Sigmoid colon (tissue), 7 donors: Measurements from ENCODE around the gene HDAC4. TPM values are rescaled to one million over a fixed set of nuclear protein-coding genes. Genes with fewer than 3 reads are reported as not detected.

ENCODE experiments used
- DNase-seq: peaks from one replicate; pipeline ENCODE4 v3.0.0-alpha.2; 2019
- H3K27ac ChIP-seq, 4 donors: fragments of 200-600 bp; sonication (generic); one replicate each; pipeline ENCODE4 v1.5.1; 2016 to 2019; ENCODE audit warnings: mild to moderate bottlenecking in 1 of 4
- H3K27me3 ChIP-seq, 3 donors: fragments of 200-600 bp; sonication (generic); one replicate each; pipeline ENCODE4 v1.5.1; 2019; ENCODE audit warnings: mild to moderate bottlenecking in 1 of 3
- H3K36me3 ChIP-seq, 4 donors: fragments of 200-600 bp; sonication (generic); one replicate each; pipeline ENCODE4 v1.5.1; 2016 to 2019
- H3K4me1 ChIP-seq, 4 donors: fragments of 200-600 bp; sonication (generic); one replicate each; pipeline ENCODE4 v1.5.1; 2017 to 2019
- H3K4me3 ChIP-seq, 4 donors: fragments of 200-600 bp; sonication (generic); one replicate each; pipeline ENCODE4 v1.5.1; 2017 to 2019; ENCODE audit warnings: mild to moderate bottlenecking in 2 of 4, moderate library complexity in 1 of 4
- H3K9me3 ChIP-seq, 4 donors: fragments of 200-600 bp in 3 of 4; sonication (generic) in 3 of 4; one replicate each; pipeline versions ENCODE4 v1.5.1 to v1.6.1; 2013 to 2019
- EP300 ChIP-seq, 4 donors: sonication (generic); formaldehyde crosslinking; IDR thresholded peaks; one replicate each; pipeline ENCODE4 v1.6.1; 2017; ENCODE audit warnings: antibody characterized with exemption in 4 of 4
- POLR2A ChIP-seq, 2 donors: fragments of 450-650 bp; IDR thresholded peaks; one replicate each; pipeline ENCODE4 v1.6.1; 2016; ENCODE audit warnings: antibody characterized with exemption in 2 of 2, mild to moderate bottlenecking in 2 of 2, moderate library complexity in 2 of 2
- POLR2AphosphoS5 ChIP-seq, 4 donors: sonication (generic); formaldehyde crosslinking; IDR thresholded peaks; one replicate each; pipeline ENCODE4 v1.6.1; 2017; ENCODE audit warnings: antibody characterized with exemption in 4 of 4
- WGBS, 2 donors: extraction: QIAGEN DNeasy Blood & Tissue Kit; methylation state at CpG; one replicate each; pipeline ENCODE4 v1.1.7; 2013; 5-methylcytosine and 5-hydroxymethylcytosine counted together
- intact Hi-C: fragments of 100-400 bp; cut with DNase I; formaldehyde crosslinking; loops from one replicate; pipeline ENCODE4 v1.15.1; 2023
- polyA plus RNA-seq, 3 donors: library from polyadenylated mRNA; stranded (reverse); fragments of 200-250 nt; gene quantifications; one replicate each; pipeline ENCODE4 v1.2.3, GENCODE V29; 2013
- total RNA-seq, 4 donors: library from RNA; depleted of rRNA; stranded (reverse); fragments of >200 nt; gene quantifications; one replicate each; pipeline ENCODE4 v1.1.0, GENCODE V29; 2016
- TF ChIP-seq, protein P1 (sequence below), 4 experiments: fragments of 450-650 bp in 3 of 4; fragments of 200-600 bp in 1 of 4; IDR thresholded peaks; one replicate each; pipeline ENCODE4 v1.5.1; 2016 to 2019; ENCODE audit warnings: antibody characterized with exemption in 4 of 4, mild to moderate bottlenecking in 3 of 4, moderate library complexity in 2 of 4
- donor health status: healthy with polysubstance abuse.
- donor health status: Bipolar disorder and iron deficiency.
- donor health status: healthy.

HDAC4 gene
- total and polyA plus RNA-seq, 7 donors: 1.8 to 196 (median 77.0) TPM

DNA sequence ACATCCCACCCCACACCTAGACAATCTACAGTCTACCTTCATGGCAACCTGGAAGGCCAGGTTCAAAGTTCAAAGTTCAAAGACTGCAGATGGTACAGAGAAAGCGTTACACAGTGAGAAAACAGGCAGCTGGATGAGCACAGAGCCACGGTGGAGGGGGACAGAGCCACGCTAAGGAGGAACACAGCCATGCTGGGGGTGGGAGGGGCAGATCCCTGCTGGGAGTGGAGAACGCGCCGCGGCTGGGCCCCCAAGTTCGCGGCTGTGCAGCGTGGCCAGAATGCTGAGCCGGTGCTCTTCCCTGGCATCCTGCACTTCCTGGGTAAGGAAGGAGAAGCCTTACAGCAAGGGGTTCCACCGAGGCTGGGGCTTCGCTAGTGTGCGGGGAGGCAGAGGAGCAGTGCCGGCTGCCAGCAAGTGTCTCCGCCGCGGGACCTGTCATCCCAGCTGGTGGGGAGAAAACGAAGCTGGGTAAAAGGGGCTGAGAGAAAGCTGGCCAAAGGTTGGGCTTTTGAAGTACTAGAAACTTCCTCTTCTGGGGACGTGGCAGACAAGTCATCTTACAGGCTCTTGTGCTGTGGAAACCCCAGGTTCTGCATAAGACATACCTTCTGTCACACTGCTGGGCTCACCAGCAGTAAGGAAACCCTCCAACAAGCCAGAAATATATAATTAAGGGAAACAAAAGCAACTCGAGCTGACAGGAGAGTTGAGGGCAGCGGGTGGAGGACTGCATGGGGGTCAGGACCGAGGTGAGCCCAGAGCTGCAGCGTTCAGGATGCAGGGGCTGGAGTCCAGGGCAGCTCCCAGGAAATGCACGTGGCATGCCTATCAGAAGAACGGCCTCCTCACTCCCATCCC is 115.5 kb downstream of the HDAC4 start:
- Histone ChIP-seq H3K9me3 (no peaks in the 10 kb centered on the region), H3K27ac (peak overlapping the region; percentile 20 to 97 (median 90)), H3K36me3 (no peaks in the 10 kb centered on the region), H3K27me3 (no peaks in the 10 kb centered on the region), H3K4me1 (peaks cover 0 to 86% (median 80%) of the 10 kb centered on the region in 4 donors), H3K4me3 (peak overlapping the region in 3 of 4 donors; percentile 22 to 28 (median 27))
- peak; percentile 66 for DNase-seq
- WGBS, 2 donors: 15 to 17% methylated on average over 26 of the region's 26 CpGs
- intact Hi-C loops: no loop called here
- no peak for TF ChIP-seq POLR2A (IDR thresholded peaks at IDR 0.05)
- TF ChIP-seq POLR2AphosphoS5 (IDR thresholded peaks at IDR 0.05): peak in 2 of 4 donors; percentile 21

- no peaks in the 10 kb centered on the region for H3K27me3 ChIP-seq
- DNase-seq: peak; percentile 68
- WGBS, 2 donors: 91 to 93% methylated on average over 31 of the region's 31 CpGs
- peaks cover 0 to 86% (median 80%) of the 10 kb centered on the region in 4 donors for H3K4me1 ChIP-seq
- peak overlapping the region in 3 of 4 donors; percentile 83 to 97 (median 96) for H3K27ac ChIP-seq
- H3K9me3 ChIP-seq: no peaks in the 10 kb centered on the region
- no peak for TF ChIP-seq POLR2AphosphoS5 (IDR thresholded peaks at IDR 0.05)
- no peak for TF ChIP-seq EP300 (IDR thresholded peaks at IDR 0.05)
- TF ChIP-seq, protein P1, sequence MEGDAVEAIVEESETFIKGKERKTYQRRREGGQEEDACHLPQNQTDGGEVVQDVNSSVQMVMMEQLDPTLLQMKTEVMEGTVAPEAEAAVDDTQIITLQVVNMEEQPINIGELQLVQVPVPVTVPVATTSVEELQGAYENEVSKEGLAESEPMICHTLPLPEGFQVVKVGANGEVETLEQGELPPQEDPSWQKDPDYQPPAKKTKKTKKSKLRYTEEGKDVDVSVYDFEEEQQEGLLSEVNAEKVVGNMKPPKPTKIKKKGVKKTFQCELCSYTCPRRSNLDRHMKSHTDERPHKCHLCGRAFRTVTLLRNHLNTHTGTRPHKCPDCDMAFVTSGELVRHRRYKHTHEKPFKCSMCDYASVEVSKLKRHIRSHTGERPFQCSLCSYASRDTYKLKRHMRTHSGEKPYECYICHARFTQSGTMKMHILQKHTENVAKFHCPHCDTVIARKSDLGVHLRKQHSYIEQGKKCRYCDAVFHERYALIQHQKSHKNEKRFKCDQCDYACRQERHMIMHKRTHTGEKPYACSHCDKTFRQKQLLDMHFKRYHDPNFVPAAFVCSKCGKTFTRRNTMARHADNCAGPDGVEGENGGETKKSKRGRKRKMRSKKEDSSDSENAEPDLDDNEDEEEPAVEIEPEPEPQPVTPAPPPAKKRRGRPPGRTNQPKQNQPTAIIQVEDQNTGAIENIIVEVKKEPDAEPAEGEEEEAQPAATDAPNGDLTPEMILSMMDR (IDR thresholded peaks at IDR 0.05): no peak
- TF ChIP-seq POLR2A (IDR thresholded peaks at IDR 0.05): no peak
- no peaks in the 10 kb centered on the region for H3K36me3 ChIP-seq
- no peak overlapping the region for H3K4me3 ChIP-seq
- intact Hi-C loops: no loop called here
Observed at GRCh38 chr2:239283961-239284795, 116.6 kb downstream of the HDAC4 start.

- TF ChIP-seq POLR2AphosphoS5 (IDR thresholded peaks at IDR 0.05): no peak
- TF ChIP-seq POLR2A (IDR thresholded peaks at IDR 0.05): no peak
- no peak for TF ChIP-seq EP300 (IDR thresholded peaks at IDR 0.05)
- TF ChIP-seq, protein P1 (IDR thresholded peaks at IDR 0.05): no peak
- no peaks in the 10 kb centered on the region for H3K36me3 ChIP-seq
- no peaks in the 10 kb centered on the region for H3K9me3 ChIP-seq
- no peak for DNase-seq
- intact Hi-C loops: no loop called here
- no peaks in the 10 kb centered on the region for H3K27me3 ChIP-seq
- H3K4me1 ChIP-seq: peaks cover 0 to 86% (median 80%) of the 10 kb centered on the region in 4 donors
- 95 to 97% methylated on average over 29 of the region's 29 CpGs for WGBS, 2 donors
- peak overlapping the region in 3 of 4 donors; percentile 87 to 97 (median 96) for H3K27ac ChIP-seq
- no peak overlapping the region for H3K4me3 ChIP-seq
Observed at GRCh38 chr2:239283288-239283945, 117.4 kb downstream of the HDAC4 start.

DNA sequence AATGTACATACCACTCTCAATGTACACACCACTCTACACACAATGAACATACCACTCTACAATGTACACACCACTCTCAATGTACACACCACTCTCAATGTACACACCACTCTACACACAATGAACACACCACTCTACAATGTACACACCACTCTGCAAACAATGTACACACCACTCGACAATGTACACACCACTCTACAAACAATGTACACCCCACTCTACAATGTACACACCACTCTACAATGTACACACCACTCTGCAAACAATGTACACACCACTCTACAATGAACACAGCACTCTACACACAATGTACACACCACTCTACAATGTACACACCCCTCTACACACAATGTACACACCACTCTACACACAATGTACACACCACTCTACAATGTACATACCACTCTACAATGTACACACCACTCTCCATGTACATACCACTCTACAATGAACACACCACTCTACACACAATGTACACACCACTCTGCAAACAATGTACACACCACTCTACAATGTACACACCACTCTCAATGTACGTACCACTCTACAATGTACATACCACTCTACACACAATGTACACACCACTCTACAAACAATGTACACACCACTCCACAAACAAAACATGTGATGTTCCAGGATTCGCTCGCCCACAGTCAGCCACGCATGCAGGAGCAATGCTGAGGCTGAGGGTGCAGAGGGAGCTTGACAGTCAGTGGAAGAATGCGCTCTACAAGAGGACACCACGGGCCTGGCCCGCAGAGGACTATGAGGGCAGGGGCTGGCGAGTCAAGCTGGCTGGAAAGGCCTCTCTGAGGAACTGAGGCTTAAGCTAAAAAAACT is 118.2 kb downstream of the HDAC4 start:
- Histone ChIP-seq H3K27me3 (no peaks in the 10 kb centered on the region), H3K36me3 (no peaks in the 10 kb centered on the region), H3K9me3 (no peaks in the 10 kb centered on the region), H3K4me1 (peaks cover 0 to 86% (median 79%) of the 10 kb centered on the region in 4 donors), H3K27ac (peak overlapping the region in 3 of 4 donors; percentile 43 to 97 (median 87)), H3K4me3 (no peak overlapping the region)
- WGBS, 2 donors: 91 to 96% methylated on average over 9 of the region's 9 CpGs
- no peak for TF ChIP-seq EP300 (IDR thresholded peaks at IDR 0.05)
- TF ChIP-seq POLR2A (IDR thresholded peaks at IDR 0.05): no peak
- TF ChIP-seq POLR2AphosphoS5 (IDR thresholded peaks at IDR 0.05): peak in 1 of 4 donors; percentile 10
- TF ChIP-seq, protein P1 (IDR thresholded peaks at IDR 0.05): no peak
- intact Hi-C loops: no loop called here
- DNase-seq: no peak
